ENCODE results near the gene ERICH6.

DNA sequence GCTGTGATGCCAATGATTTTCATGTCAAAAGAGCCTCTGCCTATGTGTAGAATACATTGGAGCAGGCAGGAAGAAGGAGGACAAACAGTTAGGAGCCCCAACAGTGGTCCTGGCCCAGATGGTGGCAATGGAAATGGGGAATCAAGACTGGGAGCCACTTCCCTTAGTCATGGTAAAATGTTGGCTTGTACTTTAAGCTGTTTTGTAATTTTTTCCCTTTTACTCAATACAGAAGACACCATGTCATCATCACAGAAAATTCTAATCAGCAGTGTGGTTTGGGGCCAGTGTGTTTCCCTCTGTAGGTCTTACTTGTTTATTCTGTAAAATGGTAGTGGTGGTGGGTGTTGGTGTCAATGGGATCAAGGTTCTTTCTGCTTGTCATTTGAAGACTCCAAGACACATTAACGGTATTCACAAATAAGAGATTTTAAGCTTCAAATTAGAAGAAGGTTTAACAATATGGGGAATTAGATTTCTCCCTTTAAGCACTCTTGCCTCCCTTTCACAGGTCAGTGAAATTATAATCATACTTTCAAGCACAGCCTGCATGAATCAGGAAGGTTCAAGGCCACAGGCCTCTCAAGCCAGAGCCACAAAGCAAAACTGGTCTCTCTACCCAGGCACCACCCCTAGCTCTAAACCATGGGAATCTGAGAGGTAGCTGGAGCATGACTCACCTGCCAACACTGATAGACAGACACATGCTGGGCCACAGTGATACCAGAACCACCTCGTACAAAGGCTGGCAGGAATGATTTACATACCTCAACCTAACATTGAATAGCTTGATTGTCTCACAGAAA, 34.4 kb upstream of the ERICH6 start:
- TF ChIP-seq, protein P1, sequence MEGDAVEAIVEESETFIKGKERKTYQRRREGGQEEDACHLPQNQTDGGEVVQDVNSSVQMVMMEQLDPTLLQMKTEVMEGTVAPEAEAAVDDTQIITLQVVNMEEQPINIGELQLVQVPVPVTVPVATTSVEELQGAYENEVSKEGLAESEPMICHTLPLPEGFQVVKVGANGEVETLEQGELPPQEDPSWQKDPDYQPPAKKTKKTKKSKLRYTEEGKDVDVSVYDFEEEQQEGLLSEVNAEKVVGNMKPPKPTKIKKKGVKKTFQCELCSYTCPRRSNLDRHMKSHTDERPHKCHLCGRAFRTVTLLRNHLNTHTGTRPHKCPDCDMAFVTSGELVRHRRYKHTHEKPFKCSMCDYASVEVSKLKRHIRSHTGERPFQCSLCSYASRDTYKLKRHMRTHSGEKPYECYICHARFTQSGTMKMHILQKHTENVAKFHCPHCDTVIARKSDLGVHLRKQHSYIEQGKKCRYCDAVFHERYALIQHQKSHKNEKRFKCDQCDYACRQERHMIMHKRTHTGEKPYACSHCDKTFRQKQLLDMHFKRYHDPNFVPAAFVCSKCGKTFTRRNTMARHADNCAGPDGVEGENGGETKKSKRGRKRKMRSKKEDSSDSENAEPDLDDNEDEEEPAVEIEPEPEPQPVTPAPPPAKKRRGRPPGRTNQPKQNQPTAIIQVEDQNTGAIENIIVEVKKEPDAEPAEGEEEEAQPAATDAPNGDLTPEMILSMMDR (conservative IDR thresholded peaks at IDR 0.05), result no peak
- TF ChIP-seq EZH2 (IDR thresholded peaks at IDR 0.05; ENCODE audit: low read depth), result no peak

Measured in PC-9 (cell line).